Measurements from ENCODE around the gene ARFGAP2.

Gene ARFGAP2

DNA sequence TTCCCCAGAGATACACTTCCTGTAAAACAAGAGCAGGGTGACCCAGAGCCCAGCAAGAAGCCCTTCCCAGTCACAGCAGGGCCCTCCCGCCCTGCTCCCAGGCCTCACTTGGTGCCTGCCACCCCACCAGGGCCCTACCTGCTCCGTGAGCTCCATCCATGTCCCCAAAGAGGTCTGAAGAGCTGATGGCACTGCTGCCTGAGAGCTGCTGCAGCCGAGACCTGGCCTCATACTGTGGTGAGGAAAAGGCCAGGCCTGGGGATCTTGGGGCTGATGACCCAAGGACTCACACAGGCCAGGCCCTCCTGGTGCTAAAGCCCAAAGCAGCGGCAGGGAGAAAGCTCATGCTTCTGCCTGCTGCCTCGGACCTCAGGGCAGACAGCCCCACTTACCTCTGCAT, 10.3 kb downstream of the ARFGAP2 start:
- peaks cover 3% of the 10 kb centered on the region; the same call in 1 of the 2 replicates for H3K36me3 ChIP-seq (ENCODE audit: low read length)
- no peaks in the 10 kb centered on the region for H4K20me1 ChIP-seq (ENCODE audit: low read depth, low read length)
- H3K9ac ChIP-seq (ENCODE audit: low read length) = no peak overlapping the region
- no peak overlapping the region for H3K27ac ChIP-seq (ENCODE audit: low read depth, low read length)
- no peaks in the 10 kb centered on the region for H3K27me3 ChIP-seq (ENCODE audit: low read length)
- H2AFZ ChIP-seq (ENCODE audit: low read depth, low read length, severe bottlenecking) = no peak overlapping the region
- TF ChIP-seq, protein P1, sequence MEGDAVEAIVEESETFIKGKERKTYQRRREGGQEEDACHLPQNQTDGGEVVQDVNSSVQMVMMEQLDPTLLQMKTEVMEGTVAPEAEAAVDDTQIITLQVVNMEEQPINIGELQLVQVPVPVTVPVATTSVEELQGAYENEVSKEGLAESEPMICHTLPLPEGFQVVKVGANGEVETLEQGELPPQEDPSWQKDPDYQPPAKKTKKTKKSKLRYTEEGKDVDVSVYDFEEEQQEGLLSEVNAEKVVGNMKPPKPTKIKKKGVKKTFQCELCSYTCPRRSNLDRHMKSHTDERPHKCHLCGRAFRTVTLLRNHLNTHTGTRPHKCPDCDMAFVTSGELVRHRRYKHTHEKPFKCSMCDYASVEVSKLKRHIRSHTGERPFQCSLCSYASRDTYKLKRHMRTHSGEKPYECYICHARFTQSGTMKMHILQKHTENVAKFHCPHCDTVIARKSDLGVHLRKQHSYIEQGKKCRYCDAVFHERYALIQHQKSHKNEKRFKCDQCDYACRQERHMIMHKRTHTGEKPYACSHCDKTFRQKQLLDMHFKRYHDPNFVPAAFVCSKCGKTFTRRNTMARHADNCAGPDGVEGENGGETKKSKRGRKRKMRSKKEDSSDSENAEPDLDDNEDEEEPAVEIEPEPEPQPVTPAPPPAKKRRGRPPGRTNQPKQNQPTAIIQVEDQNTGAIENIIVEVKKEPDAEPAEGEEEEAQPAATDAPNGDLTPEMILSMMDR (IDR thresholded peaks at IDR 0.05; ENCODE audit: insufficient read depth, low read length, poor library complexity, severe bottlenecking) = no peak
- TF ChIP-seq EZH2phosphoT487 (conservative IDR thresholded peaks at IDR 0.05; ENCODE audit: low read length) = no peak
- no peaks in the 10 kb centered on the region for H3K9me3 ChIP-seq (ENCODE audit: insufficient read depth, low read length)
- H3F3A ChIP-seq (ENCODE audit: insufficient read depth) = peaks cover 6% of the 10 kb centered on the region; the same call in 1 of the 2 replicates
- H3K4me3 ChIP-seq (ENCODE audit: insufficient read depth, low read length, poor library complexity, severe bottlenecking) = no peak overlapping the region
- H3K79me2 ChIP-seq (ENCODE audit: insufficient read depth, low read length) = peaks cover 26% of the 10 kb centered on the region
- H3K4me2 ChIP-seq (ENCODE audit: low read depth, low read length, poor library complexity, severe bottlenecking) = no peak overlapping the region
- no peaks in the 10 kb centered on the region for H3K9me2 ChIP-seq (replicated peaks; ENCODE audit: insufficient read depth, low read length)

DNA sequence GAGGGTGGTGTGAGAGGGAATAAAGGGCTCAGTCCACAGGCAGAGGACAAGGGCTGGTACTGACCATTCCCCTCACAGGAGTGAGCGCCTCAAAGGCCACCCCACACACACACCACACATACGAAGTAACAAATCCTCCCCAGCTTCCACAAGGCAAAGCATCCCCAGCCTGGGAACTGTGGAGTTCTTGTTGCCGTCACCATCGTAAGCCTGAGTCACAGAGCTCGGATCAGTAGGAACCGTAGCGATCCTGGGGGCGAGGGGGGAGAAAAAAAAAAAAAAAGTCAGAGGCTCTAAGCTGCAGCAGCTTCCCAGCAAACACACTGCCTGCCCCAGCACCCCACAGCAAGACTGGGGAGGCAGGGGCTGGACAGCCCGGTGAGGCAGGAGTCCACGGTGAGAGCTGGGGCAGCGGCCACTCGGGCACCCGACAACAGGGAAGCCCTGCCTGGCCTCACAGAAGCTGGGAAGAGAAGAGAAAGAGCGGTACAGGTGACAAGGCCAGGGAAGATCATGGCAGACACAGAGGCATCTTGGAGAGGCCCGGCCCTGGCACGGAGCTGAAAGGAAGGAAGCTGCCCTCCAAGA, 11.3 kb downstream of the ARFGAP2 start:
- H3F3A ChIP-seq (ENCODE audit: insufficient read depth) = peaks cover 6% of the 10 kb centered on the region; the same call in 1 of the 2 replicates
- H3K9ac ChIP-seq (ENCODE audit: low read length) = no peak overlapping the region
- H3K27ac ChIP-seq (ENCODE audit: low read depth, low read length) = no peak overlapping the region
- H3K27me3 ChIP-seq (ENCODE audit: low read length) = no peaks in the 10 kb centered on the region
- H3K9me2 ChIP-seq (replicated peaks; ENCODE audit: insufficient read depth, low read length) = no peaks in the 10 kb centered on the region
- TF ChIP-seq, protein P1 (IDR thresholded peaks at IDR 0.05; ENCODE audit: insufficient read depth, low read length, poor library complexity, severe bottlenecking) = no peak
- no peak for TF ChIP-seq EZH2phosphoT487 (conservative IDR thresholded peaks at IDR 0.05; ENCODE audit: low read length)
- no peaks in the 10 kb centered on the region for H3K9me3 ChIP-seq (ENCODE audit: insufficient read depth, low read length)
- peaks cover 16% of the 10 kb centered on the region for H3K79me2 ChIP-seq (ENCODE audit: insufficient read depth, low read length)
- peaks cover 3% of the 10 kb centered on the region; the same call in 1 of the 2 replicates for H3K36me3 ChIP-seq (ENCODE audit: low read length)
- no peak overlapping the region for H2AFZ ChIP-seq (ENCODE audit: low read depth, low read length, severe bottlenecking)
- no peaks in the 10 kb centered on the region for H4K20me1 ChIP-seq (ENCODE audit: low read depth, low read length)
- H3K4me2 ChIP-seq (ENCODE audit: low read depth, low read length, poor library complexity, severe bottlenecking) = no peak overlapping the region
- no peak overlapping the region for H3K4me3 ChIP-seq (ENCODE audit: insufficient read depth, low read length, poor library complexity, severe bottlenecking)

DNA sequence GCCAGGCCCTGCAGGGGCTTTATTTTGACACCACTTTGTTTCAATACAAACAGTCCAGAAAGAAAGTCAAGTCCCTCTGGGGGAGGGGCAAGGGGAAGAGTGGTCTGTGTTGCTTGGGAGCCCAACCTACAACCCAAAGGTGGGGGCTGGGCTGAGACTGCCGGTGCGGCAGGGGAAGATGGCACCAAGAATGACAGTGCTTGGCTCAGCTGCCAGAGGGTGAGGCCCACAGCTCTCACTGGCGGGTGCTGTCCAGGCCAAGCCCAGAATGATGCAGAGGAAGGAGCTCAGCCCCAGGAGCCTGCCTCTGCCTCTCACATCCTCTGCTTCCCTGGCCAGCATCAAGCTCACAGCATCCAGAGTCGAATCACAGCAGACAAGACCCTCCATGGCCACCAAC, 12.4 kb downstream of the ARFGAP2 start:
- Histone ChIP-seq H3K79me2 (ENCODE audit: insufficient read depth, low read length) (peaks cover 9% of the 10 kb centered on the region), H3K27ac (ENCODE audit: low read depth, low read length) (no peak overlapping the region), H3K9ac (ENCODE audit: low read length) (no peak overlapping the region), H3K4me2 (ENCODE audit: low read depth, low read length, poor library complexity, severe bottlenecking) (no peak overlapping the region), H4K20me1 (ENCODE audit: low read depth, low read length) (no peaks in the 10 kb centered on the region), H3K27me3 (ENCODE audit: low read length) (no peaks in the 10 kb centered on the region), H3K9me3 (ENCODE audit: insufficient read depth, low read length) (no peaks in the 10 kb centered on the region), H3K4me3 (ENCODE audit: insufficient read depth, low read length, poor library complexity, severe bottlenecking) (no peak overlapping the region), H2AFZ (ENCODE audit: low read depth, low read length, severe bottlenecking) (no peak overlapping the region), H3K9me2 (replicated peaks; ENCODE audit: insufficient read depth, low read length) (no peaks in the 10 kb centered on the region), H3K36me3 (ENCODE audit: low read length) (peaks cover 3% of the 10 kb centered on the region; the same call in 1 of the 2 replicates), H3F3A (ENCODE audit: insufficient read depth) (peaks cover 6% of the 10 kb centered on the region; the same call in 1 of the 2 replicates)
- no peak for TF ChIP-seq EZH2phosphoT487 (conservative IDR thresholded peaks at IDR 0.05; ENCODE audit: low read length)
- TF ChIP-seq, protein P1 (IDR thresholded peaks at IDR 0.05; ENCODE audit: insufficient read depth, low read length, poor library complexity, severe bottlenecking) = no peak

All from SU-DHL-6 (cell line).